Activated naive CD8-positive, alpha-beta T cell treated with anti-CD3 and anti-CD28 coated beads, Interleukin-2, amount 50 U/mL, for 24 hours (primary cell): ENCODE results near the gene CYB5B.
A peak's percentile ranks its signal among the peaks of the same experiment; 100 is the strongest.
"Not testable (repeated sequence)": the region's sequence is repeated elsewhere in the genome, so short reads cannot be mapped to it uniquely, and the experiment has no call there.

ENCODE experiments used
- ATAC-seq: fragments of 150-1000 bp; cut with Tn5 transposase; one replicate; pipeline ENCODE4 v1.10.0; 2021
- DNase-seq: peaks from one replicate; pipeline ENCODE4 v3.0.0; 2021
- H3K27ac Mint-ChIP-seq: one replicate; pipeline ENCODE4 v1.8.0; 2021; ENCODE audit warnings: mild to moderate bottlenecking, mixed read lengths
- H3K27me3 Mint-ChIP-seq: one replicate; pipeline ENCODE4 v1.8.0; 2021; ENCODE audit warnings: mixed read lengths
- H3K36me3 Mint-ChIP-seq: one replicate; pipeline ENCODE4 v1.8.0; 2021; ENCODE audit warnings: low read depth, mixed read lengths
- H3K4me1 Mint-ChIP-seq: one replicate; pipeline ENCODE4 v1.8.0; 2021; ENCODE audit warnings: mixed read lengths
- H3K4me3 Mint-ChIP-seq: one replicate; pipeline ENCODE4 v1.8.0; 2021; ENCODE audit warnings: mild to moderate bottlenecking, moderate library complexity, mixed read lengths
- H3K9me3 Mint-ChIP-seq: one replicate; pipeline ENCODE4 v1.8.0; 2021; ENCODE audit warnings: mixed read lengths

Gene CYB5B

DNA sequence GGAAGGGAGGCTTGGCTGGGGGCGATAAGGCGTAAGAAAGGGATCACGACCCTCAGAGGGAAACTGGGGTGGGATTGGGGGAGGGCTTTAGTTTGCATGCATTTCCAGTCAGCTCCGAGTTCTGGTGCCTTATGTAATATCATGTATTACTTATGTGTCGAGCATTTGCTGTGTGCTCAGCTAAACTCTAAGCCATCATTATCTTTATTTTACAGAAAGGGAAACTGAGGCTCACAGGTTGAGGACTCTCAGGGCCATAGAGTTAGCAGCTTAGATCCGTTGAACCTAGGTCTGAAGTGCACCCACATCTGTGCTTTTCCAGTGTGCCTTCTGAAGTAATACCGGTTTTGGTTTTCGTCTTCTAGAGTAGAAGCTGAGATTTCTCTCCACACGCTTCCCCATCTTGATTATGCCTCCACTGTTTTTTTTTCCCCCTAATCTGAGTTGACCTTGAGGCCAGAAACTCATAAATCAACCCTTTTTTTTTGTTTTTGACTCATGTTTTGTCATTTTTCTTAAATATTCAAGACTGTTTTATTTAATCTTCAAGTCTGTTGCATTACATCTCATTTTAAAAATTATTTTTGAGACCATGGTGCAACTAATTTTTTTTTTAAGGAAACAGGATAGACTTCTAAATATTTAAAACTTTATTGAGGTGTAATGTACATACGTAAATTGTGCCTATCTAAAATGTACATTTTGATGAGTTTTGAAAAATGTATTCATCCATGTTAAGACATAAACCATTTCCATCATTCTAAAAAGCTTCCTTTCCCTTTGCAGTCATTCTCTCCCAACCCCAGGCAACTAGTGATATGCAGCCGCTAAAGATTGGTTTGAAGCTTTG is 741 bp downstream of the CYB5B start:
- peaks cover 2% of the 10 kb centered on the region for H3K27me3 Mint-ChIP-seq
- H3K27ac Mint-ChIP-seq: peak overlapping the region; percentile 93
- ATAC-seq (no peak), DNase-seq (no peak)
- peaks cover 13% of the 10 kb centered on the region for H3K9me3 Mint-ChIP-seq
- peaks cover 41% of the 10 kb centered on the region for H3K36me3 Mint-ChIP-seq
- peaks cover 55% of the 10 kb centered on the region for H3K4me1 Mint-ChIP-seq
- peak overlapping the region; percentile 97 for H3K4me3 Mint-ChIP-seq

- peaks cover 64% of the 10 kb centered on the region for H3K36me3 Mint-ChIP-seq
- H3K4me1 Mint-ChIP-seq: peaks cover 58% of the 10 kb centered on the region
- H3K27me3 Mint-ChIP-seq: peaks cover 2% of the 10 kb centered on the region
- DNase-seq: no peak
- peak overlapping the region; percentile 24 for H3K27ac Mint-ChIP-seq
- H3K4me3 Mint-ChIP-seq: no peak overlapping the region
- peaks cover 13% of the 10 kb centered on the region for H3K9me3 Mint-ChIP-seq
- ATAC-seq: no peak
Measured at GRCh38 chr16:69428652-69429051, 4.2 kb downstream of the CYB5B start.

DNA sequence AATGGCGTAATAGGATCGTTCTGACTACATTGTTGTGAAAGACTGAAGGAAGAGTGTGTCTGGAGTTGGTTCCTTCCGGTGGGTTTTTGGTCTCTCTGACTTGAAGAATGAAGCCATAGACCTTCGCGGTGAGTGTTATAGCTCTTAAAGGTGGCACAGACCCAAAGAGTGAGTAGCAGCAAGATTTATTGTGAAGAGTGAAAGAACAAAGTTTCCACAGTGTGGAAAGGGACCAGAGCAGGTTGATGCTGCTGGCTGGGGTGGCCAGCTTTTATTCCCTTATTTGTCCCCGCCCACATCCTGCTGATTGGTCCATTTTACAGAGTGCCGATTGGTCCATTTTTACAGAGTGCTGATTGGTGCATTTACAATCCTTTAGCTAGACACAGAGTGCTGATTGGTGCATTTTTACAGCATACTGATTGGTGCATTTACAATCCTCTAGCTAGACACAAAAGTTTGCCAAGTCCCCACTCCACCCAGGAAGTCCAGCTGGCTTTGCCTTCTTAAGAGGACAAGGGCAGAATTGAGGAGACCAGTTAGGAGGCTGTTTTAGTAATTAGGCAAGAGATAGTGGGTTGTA is 4.7 kb downstream of the CYB5B start:
- H3K4me3 Mint-ChIP-seq, DNase-seq, H3K27me3 Mint-ChIP-seq, ATAC-seq: not testable (repeated sequence)
- H3K4me1 Mint-ChIP-seq: peaks cover 59% of the 10 kb centered on the region
- H3K36me3 Mint-ChIP-seq: peaks cover 67% of the 10 kb centered on the region
- H3K9me3 Mint-ChIP-seq: peaks cover 13% of the 10 kb centered on the region
- peak overlapping the region; percentile 24 for H3K27ac Mint-ChIP-seq

DNA sequence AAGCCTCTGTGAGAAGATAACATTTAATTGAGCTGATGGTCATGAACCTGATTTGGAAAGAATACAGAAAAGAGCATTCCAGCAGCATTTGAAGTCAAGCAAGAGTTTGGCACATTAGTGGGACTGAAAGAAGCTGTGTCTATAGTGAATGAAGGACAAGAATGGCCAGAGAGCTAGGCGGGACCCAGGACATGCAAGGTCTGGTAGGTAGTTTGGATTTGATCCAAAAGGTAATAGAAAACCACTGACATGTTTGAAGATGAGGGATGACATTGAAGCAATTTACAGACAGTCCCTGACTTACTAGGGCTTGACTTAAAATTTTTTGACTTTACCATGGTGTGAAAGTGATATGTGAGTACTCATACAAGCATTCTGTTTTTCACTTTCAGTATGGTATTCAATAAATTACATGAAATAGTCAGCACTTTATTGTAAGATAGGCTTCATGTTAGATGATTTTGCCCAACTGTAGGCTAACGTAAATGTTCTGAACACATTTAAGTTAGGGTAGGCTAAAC is 7.6 kb downstream of the CYB5B start:
- Mint-ChIP-seq H3K4me1 (peaks cover 62% of the 10 kb centered on the region), H3K4me3 (no peak overlapping the region), H3K9me3 (peaks cover 13% of the 10 kb centered on the region), H3K27ac (peak overlapping the region; percentile 0), H3K36me3 (peaks cover 67% of the 10 kb centered on the region), H3K27me3 (no peaks in the 10 kb centered on the region)
- DNase-seq (no peak), ATAC-seq (peak; percentile 50)

GRCh38 chr16:69434066-69434465 is 9.6 kb downstream of the CYB5B start:
- Mint-ChIP-seq H3K36me3 (peaks cover 61% of the 10 kb centered on the region), H3K27ac (peak overlapping the region; percentile 65), H3K4me3 (no peak overlapping the region), H3K4me1 (peaks cover 70% of the 10 kb centered on the region), H3K27me3 (no peaks in the 10 kb centered on the region), H3K9me3 (peaks cover 6% of the 10 kb centered on the region)
- ATAC-seq (no peak), DNase-seq (no peak)

- no peak for DNase-seq
- Mint-ChIP-seq H3K4me1 (peaks cover 69% of the 10 kb centered on the region), H3K27me3 (no peaks in the 10 kb centered on the region), H3K27ac (no peak overlapping the region), H3K9me3 (no peaks in the 10 kb centered on the region), H3K4me3 (no peak overlapping the region), H3K36me3 (peaks cover 53% of the 10 kb centered on the region)
- ATAC-seq: no peak
Measured at GRCh38 chr16:69435977-69436820, 11.8 kb downstream of the CYB5B start.

DNA sequence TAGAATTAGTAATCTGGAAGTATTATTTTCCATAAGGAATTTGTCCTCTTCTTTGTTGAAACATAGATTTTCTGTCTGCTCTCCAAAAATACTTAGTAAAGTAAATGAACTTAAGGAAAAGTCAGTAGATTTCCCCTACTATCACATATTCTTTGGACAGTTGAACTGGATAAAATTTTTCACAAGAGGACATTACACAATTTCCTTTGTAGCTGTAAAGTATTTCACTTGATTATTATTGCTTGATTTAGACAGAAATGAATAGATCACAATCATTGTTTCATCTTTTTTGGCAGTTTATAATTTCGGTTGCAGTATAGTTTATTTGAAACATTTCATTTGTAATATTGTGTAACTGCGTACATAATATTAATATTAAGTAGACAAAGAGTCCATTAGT is 12.5 kb downstream of the CYB5B start:
- peaks cover 68% of the 10 kb centered on the region for H3K4me1 Mint-ChIP-seq
- no peak overlapping the region for H3K4me3 Mint-ChIP-seq

GRCh38 chr16:69438465-69438864 is 14.0 kb downstream of the CYB5B start:
- Mint-ChIP-seq H3K4me3 (peak overlapping the region; percentile 15), H3K9me3 (no peaks in the 10 kb centered on the region), H3K4me1 (peaks cover 69% of the 10 kb centered on the region), H3K27ac (peak overlapping the region; percentile 68), H3K36me3 (peaks cover 39% of the 10 kb centered on the region), H3K27me3 (no peaks in the 10 kb centered on the region)
- ATAC-seq (peak; percentile 21), DNase-seq (no peak)

More for the DNA sequence above, 12.5 kb downstream of the CYB5B start:
- Mint-ChIP-seq H3K27me3 (no peaks in the 10 kb centered on the region), H3K36me3 (peaks cover 46% of the 10 kb centered on the region), H3K9me3 (no peaks in the 10 kb centered on the region), H3K27ac (no peak overlapping the region)
- no peak for ATAC-seq
- no peak for DNase-seq

DNA sequence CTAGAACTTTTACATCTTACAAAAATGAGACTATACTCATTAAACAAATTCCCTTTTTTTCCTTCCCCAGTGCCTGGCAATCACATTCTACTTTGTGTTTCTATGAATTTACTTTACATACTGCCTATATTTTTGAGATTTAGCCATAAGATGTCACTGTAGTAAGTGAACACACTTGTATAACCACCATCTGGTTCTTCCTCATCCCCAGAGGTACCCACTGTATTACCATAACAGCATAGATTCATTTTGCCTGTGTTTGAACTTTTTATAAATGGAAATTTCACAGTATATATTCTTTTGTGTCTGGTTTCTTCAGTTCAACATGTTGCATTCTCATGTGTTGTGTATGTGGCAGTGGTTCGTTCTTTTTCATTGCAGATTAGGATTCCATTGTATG is 15.8 kb downstream of the CYB5B start:
- no peak for DNase-seq
- Mint-ChIP-seq H3K27me3 (no peaks in the 10 kb centered on the region), H3K36me3 (peaks cover 38% of the 10 kb centered on the region), H3K4me3 (no peak overlapping the region), H3K27ac (no peak overlapping the region), H3K9me3 (no peaks in the 10 kb centered on the region), H3K4me1 (peaks cover 69% of the 10 kb centered on the region)
- no peak for ATAC-seq

GRCh38 chr16:69441030-69441429 is 16.6 kb downstream of the CYB5B start:
- not testable (repeated sequence) for H3K27me3 Mint-ChIP-seq, H3K9me3 Mint-ChIP-seq, H3K27ac Mint-ChIP-seq, DNase-seq, ATAC-seq, H3K4me3 Mint-ChIP-seq
- H3K36me3 Mint-ChIP-seq: peaks cover 35% of the 10 kb centered on the region
- H3K4me1 Mint-ChIP-seq: peaks cover 66% of the 10 kb centered on the region

DNA sequence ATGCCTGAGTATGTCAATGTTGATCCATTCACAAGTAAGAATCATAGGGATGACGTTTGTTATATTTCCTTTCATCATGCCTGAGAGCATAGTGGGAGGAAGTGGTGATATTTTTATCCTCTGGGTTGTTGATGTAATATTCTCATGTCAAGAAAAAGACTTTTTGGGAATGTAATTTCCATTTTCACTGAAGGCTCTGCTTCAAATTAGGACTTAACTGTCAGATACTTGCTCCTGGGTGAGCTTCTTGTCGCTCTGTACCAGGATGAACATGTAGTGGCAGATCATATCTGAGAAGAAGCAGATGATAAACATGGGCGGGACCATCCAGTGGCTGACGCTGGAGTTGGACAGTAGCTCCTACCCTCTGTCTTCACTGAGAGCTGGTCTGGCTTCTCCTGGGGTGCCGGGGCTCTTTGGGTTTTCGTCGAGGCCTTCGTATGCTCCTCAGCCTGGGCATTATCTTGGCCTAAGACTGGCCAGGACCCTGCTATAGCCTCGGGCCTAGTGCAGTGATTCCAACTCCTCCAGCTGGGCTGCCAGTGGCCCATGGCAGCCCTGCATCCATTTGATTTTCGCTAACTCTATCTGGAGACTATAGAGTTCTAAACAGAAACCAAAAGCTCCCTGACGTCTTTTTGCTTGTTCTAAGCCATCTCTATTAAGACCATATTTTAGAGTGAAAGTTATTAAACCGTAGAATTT is 19.7 kb downstream of the CYB5B start:
- Mint-ChIP-seq H3K4me1 (peaks cover 45% of the 10 kb centered on the region), H3K36me3 (peaks cover 39% of the 10 kb centered on the region), H3K27ac (peak overlapping the region; percentile 86), H3K4me3 (peak overlapping the region; percentile 74), H3K9me3 (no peaks in the 10 kb centered on the region), H3K27me3 (no peaks in the 10 kb centered on the region)
- DNase-seq (no peak), ATAC-seq (peak; percentile 58)

DNA sequence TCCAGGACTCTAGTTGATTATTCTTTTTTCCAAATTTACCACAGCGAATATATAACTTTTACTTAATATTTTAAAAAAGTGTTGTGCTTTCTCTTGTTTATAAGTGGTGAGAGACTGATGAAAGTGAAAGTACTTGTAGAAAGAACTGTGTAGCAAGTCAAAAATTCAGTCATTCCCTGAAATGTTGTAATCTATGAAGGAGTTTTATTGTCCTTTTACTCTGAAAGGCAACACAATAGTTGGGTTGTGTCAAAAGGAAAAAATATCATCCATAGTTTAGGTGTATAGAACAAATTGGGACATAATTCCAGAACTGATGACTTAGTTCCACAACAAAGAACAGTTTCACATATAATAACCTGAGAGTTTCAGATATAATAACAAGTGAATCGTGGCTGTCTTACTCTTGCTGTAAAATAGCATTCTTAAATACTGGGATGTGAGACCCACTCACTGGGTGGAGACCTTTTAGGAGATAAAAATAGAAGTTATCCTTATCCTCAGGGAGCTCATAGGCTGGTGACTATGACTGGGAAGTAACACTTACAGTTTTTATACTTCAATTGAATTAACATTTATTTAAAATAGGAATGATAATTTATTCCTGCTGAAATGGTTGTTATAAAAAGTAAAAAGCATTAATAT is 20.6 kb downstream of the CYB5B start:
- Mint-ChIP-seq H3K4me3 (peak overlapping the region; percentile 74), H3K36me3 (peaks cover 47% of the 10 kb centered on the region), H3K9me3 (no peaks in the 10 kb centered on the region), H3K27ac (peak overlapping the region; percentile 86), H3K27me3 (no peaks in the 10 kb centered on the region), H3K4me1 (peaks cover 43% of the 10 kb centered on the region)
- DNase-seq (no peak), ATAC-seq (no peak)

DNA sequence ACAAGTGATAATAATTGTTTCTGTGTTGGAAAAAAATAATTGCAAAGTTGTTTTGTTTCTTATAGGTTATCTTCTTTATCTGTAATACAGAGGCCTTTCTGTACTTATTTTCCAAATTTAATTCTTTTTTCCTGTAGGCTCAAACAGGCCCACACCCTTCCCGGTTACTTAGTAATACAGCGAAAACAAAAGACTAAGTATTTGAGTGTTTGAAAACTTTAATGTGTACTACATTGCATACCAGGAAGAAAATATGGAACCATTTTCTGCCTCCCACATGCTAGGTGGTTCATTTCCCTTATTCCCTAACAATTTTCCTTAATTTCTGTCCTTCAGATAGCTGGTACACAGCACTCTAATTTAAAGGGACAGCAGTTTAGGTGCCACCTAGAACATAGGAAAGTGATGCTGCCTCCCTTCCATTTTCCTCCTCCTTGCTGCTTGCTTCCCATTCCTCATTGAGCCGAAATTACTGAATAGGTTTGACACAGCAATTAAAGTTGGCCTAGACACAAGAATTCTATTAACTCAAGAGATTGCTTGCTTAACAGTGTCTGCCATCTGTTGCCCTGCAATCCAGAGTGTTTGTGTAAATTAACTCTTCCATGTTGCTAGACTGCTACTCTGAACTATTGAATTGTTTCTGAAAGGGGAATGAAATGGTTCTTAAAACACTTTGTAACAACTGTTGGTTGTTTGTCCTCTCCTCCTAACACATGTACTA is 24.2 kb downstream of the CYB5B start:
- H3K4me1 Mint-ChIP-seq: peaks cover 30% of the 10 kb centered on the region
- H3K27ac Mint-ChIP-seq: no peak overlapping the region
- no peaks in the 10 kb centered on the region for H3K27me3 Mint-ChIP-seq
- DNase-seq: no peak
- no peak for ATAC-seq
- H3K9me3 Mint-ChIP-seq: no peaks in the 10 kb centered on the region
- no peak overlapping the region for H3K4me3 Mint-ChIP-seq
- peaks cover 54% of the 10 kb centered on the region for H3K36me3 Mint-ChIP-seq
